GM18861 (cell line): ENCODE data around the gene UBE2U.
"Not testable (repeated sequence)": the region's sequence is repeated elsewhere in the genome, so short reads cannot be mapped to it uniquely, and the experiment has no call there.

Source experiments
- ATAC-seq: cut with Tn5 transposase; IDR thresholded peaks from one replicate; pipeline ENCODE4 v1.9.1; 2021; ENCODE audit not compliant: unreplicated experiment

The UBE2U gene

GRCh38 chr1:64236541-64236954 lies 33.1 kb downstream of the UBE2U start:
- ATAC-seq: no peak

DNA sequence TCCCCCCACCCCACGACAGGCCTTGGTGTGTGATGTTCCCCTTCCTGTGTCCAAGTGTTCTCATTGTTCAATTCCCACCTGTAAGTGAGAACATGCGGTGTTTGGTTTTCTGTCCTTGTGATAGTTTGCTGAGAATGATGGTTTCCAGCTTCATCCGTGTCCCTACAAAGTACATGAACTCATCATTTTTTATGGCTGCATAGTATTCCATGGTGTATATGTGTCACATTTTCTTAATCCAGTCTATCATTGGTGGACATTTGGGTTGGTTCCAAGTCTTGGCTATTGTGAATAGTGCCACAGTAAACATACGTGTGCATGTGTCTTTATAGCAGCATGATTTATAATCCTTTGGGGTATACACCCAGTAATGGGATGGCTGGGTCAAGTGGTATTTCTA lies 36.1 kb downstream of the UBE2U start:
- ATAC-seq: not testable (repeated sequence)

- no peak for ATAC-seq
These were observed 36.8 kb downstream of the UBE2U start for GRCh38 chr1:64240206-64240605.

DNA sequence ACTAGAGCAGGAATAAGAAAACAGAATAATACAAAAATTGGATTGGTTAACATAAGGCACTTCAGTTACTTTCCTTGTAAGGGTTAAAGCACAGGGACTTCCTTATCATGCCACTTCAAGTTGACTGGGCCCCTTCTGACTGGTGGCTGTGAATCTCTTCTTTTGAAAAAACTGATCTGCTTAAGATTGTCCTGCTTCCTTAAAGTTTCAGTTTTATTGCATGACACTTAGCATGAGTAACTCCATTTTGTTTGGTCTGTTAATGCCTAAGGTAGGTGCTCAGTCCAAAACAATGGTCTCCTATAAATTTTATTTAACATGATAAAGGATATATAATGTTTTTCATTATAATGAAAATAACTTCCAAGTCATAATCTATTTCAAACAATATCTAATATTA lies 37.6 kb downstream of the UBE2U start:
- no peak for ATAC-seq

DNA sequence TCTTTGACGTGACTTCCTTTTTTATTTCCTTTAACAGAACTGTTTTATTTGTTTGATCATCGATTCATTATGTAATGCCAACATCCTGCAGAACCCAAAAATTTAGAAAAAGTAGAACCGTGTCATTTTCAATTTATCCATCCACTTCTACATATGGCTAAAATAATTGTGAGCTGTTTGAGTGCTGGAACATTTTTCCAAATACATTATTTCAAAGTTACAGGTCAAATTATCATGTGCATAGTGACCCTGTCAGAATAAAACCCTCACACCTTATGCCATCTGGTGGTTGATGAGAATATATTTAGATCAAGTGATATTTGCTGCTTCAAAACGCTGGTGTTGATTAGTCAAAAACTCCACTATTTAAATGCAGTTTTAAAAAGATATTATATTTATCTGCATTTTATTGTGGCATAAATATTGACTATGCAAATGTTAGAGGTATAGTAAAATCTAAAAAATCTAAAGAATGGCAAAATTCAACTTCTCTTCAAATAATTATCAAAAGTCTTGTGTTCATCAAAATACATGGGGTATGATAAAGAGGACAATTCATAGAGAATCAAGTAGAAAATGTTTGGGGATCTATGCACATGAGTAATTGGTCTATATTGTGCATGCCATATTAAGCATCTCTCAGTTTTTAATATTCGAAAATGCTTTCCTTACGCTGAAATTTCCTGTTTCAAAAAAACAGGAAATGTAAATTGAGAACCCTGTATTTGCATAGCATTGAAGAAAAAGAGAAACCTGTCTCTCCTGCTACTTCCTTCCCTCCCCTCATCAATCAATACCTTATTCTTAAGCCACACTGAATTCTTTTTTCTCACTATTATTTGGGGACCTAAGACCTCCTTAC lies 39.7 kb downstream of the UBE2U start:
- no peak for ATAC-seq

GRCh38 chr1:64243757-64244080 lies 40.3 kb downstream of the UBE2U start:
- no peak for ATAC-seq

- no peak for ATAC-seq
These were observed 42.1 kb downstream of the UBE2U start for GRCh38 chr1:64245495-64245894.

GRCh38 chr1:64246294-64246917 lies 43.0 kb downstream of the UBE2U start:
- no peak for ATAC-seq

DNA sequence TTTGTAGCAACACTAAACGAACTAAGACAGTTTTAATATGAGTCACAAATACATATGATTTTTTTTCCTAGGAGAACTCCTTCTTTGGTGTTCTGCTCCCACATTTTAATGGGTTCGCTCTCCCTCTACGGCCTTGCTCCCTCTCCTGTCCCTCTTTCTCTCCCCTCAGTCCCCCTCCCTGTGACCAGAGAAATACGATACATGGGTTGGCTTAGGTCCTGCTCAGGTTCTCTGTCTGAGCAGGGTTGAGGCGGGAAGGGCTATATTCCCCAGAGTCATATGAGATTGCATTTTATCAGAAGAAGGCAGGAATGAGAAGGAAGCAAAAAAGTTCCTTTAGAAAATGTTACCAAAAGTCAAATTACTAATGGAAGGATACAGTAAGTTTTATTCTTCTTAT lies 44.6 kb downstream of the UBE2U start:
- ATAC-seq: no peak

DNA sequence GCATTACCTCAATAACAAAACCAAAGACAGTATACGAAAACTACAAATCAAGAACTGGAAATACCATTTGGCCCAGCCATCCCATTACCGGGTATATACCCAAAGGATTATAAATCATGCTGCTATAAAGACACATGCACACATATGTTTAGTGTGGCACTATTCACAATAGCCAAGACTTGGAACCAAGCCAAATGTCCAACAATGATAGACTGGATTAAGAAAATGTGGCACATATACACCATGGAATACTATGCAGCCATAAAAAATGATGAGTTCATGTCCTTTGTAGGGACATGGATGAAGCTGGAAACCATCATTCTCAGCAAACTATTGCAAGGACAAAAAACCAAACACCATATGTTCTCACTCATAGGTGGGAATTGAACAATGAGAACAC lies 47.0 kb downstream of the UBE2U start:
- not testable (repeated sequence) for ATAC-seq

DNA sequence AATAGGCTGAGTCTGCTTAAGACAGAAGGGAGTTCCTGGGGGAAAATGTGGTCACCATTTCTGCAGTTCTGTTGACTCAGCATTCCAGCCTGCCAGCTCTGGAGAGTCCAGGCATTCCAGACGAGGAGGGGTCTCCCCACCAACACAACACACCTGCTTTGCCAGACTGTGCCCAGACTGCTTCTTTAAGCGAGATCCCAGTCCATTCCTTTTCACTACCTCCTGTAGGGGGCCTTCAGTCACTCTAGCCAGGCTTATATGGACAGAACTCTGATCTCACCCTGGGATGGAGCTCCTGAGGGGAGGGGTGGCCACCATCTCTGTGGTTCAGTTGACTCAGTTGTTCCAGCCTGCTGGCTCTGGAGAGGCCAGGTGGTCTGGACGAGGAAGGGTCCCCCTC lies 48.5 kb downstream of the UBE2U start:
- ATAC-seq: no peak

DNA sequence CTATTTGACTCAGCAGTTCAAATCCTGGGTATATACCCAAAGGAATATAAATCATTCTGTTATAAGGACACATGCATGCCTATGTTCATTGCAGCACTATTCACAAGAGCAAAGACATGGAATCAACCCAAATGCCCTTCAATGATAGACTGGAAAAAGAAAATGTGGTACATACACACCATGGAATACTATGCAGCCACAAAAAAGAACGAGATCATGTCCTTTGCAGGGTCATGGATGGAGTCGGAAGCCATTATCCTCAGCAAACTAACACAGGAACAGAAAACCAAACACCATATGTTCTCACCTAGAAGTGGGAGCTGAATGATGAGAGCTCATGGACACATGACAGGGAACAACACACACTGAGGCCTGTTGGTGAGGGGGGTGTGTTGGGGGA lies 53.8 kb downstream of the UBE2U start:
- ATAC-seq: not testable (repeated sequence)

- not testable (repeated sequence) for ATAC-seq
These were observed 55.0 kb downstream of the UBE2U start for GRCh38 chr1:64258444-64258843.

- ATAC-seq: no peak
These were observed 59.9 kb downstream of the UBE2U start for GRCh38 chr1:64263335-64263734.

GRCh38 chr1:64263856-64264255 lies 60.4 kb downstream of the UBE2U start:
- no peak for ATAC-seq

DNA sequence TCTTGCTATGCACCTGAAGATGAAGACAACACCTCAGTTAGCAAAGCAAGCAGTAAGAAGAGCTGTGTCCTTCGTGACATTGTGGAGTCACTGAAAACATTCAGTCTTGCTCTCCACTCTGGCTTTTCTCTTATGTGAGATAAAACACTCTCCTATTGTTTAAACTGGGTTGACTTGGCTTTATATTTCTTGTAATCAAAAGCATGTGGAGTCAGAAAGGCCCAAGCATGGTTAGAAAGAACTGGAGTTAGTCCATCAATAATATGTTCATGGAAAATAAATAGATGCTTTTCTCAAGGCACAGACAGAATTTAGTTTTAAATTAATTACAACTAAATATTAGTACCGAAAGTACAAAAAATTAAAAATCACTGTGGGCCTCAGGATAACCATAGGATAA lies 61.7 kb downstream of the UBE2U start:
- ATAC-seq: no peak

DNA sequence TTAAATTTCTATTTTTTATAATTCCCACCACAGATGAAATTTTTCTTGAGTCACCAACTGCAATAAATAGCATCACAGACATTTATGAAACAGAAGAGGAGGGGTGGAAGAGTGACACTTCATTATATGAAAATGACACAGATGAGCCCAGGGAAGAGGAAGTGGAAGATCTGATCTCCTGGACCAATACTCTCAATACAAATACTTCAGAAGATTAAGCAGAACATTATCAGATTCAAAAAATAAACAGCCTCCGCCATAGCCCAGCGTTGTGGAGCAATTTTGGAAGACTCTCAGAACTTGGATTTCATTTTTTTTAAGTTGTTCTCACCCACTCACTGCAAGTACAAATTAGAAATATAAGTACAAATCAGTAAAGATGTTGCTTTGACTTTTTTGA lies 63.6 kb downstream of the UBE2U start:
- no peak for ATAC-seq

DNA sequence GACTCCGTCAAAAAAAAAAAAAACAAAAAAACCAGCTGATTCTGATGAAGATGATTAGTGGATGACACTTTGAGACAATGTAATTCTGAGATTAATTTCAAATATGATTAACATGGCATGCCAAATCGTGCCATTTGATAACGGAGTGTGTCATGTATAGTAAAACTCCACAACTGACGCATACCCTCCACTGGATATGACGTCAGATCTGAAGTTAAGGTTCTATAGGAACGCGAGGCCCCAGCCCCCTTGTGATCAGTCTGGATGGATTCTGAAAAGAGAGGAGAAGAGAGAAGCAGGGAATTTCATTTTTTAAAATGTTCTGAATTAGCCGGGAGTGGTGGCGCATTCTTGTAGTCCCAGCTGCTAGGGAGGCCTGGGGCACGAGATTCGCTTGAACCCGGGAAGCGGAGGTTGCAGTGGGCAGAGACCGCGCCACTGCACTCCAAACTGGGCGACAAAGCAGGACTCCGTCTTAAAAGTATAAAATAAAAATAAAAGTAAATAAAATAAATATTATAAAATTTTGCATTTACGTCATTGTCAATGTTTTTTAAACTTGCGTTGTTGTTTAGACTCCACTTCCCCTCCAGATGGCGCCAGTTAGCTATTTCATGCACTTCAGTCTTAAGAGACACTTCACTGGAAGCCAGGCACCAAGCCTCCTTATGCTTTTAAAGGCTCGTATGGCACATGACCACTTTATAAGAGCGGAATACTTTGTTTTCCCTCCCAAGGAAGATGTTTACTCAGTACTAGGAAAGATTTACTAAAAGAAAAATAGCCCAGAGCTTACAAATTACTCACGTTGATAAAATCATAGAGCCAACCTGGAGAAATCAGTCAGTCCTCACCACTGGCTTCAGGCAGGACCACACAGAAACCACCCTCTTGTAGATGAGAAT lies 65.5 kb downstream of the UBE2U start:
- peak; percentile 67 for ATAC-seq

GRCh38 chr1:64269558-64269884 lies 66.1 kb downstream of the UBE2U start:
- no peak for ATAC-seq

- ATAC-seq: no peak
These were observed 76.6 kb downstream of the UBE2U start for GRCh38 chr1:64280001-64280400.

DNA sequence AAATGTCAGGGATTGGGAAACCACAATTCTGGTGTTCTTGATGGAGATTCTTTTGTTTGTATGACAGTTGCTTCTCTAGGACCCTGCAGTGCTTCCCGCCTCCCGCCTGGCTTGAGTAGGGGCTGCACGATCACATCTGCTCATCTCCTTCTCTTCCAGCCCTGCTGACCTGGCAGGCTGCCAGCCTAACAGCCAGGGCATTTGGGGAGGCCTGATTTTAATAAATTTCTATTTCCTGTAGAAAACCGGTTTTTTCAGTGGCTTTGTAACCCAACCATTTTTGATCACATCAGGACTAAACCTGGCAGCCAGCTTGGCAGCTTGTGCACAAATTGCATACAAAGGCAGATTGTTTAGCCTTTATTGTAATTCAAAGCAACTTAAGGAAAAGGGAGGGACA lies 78.9 kb downstream of the UBE2U start:
- no peak for ATAC-seq

DNA sequence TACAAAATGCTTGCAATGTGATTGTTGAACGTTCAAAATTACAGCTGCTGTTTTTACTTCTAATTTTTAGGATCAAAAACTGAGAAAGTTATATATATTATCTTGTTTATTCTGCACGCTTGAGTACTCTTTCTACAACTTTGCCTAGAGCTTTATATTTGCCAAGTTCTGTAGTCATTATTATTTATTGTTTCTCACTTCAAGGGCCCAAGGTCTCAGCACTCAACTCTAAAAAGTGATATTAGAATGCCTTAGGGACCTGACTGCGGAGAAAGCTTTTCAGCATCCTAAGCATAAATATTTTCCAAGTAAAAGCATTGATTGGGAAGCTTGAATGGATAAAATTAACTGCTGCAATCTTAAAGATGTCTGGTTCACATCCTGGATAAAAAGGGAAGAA lies 83.6 kb downstream of the UBE2U start:
- no peak for ATAC-seq
